Fibroblast of gingiva (primary cell): Measurements from ENCODE around the gene TRMO.

Source experiments
- DNase-seq: peaks from one replicate; pipeline ENCODE4 v3.0.0-alpha.2; 2011; ENCODE audit warnings: low read depth

The TRMO gene

DNA sequence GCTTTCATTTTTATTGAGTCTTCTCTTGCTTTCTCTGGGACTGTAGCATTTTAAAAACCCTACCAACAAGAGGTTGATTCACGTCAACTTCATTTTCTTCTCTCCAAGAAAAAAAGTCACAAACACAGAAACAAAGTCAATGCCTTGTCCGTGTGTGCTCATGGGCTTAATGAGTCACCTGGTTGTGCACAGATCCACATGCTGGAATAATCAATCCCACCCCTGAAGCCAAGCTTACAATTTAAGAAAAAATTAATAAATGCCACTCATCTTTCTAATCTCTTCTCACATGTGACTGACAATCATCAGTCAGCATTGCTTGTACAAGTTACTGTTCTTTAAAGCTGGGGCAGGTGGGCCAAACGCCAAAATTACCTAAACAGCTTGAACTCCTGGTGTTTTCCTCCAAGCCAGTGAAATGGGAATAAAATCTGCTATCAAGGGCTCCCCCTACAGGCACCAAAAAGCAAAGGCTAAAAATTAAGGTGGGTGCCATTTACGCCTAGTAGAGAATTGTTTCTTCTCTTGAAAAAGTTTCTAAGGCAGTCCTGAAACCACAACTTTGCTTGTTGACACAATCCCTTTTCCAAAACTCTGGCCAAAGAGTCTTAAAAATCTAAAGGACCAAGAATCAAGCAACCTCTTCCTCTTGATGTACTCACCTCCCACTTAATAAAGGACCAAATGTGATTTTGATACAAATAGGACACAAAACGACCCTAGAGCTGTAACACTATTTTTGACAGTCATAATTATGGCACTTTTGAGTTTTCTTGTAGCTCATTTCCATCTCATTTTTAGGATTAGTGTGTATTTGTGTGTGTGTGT lies 21.3 kb downstream of the TRMO start:
- DNase-seq: peak; percentile 23

GRCh38 chr9:97900103-97900737 lies 22.1 kb downstream of the TRMO start:
- peak; percentile 60 for DNase-seq

- DNase-seq: no peak
Observed at GRCh38 chr9:97895695-97896332, 26.5 kb downstream of the TRMO start.

- no peak for DNase-seq
Observed at GRCh38 chr9:97895211-97895610, 27.1 kb downstream of the TRMO start.

DNA sequence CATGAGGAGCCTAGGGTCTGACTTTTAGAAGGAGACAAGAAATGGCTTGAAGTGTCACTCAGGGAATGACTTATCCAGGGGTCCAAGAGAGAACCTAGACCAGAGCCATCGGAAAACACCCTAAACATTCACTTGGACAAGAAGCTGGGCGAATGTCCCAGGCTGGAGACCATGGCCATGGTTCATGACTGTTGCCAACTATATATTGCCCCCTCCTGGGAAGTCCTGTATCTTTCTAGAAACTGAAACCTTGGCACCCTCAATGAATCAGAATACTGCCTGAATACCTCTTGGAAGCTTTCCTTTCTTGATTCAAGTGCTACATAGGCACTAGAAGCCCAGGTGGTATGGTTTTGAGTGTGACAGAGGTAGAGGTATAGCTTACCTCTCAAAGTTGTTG lies 29.9 kb downstream of the TRMO start:
- DNase-seq: no peak

- DNase-seq: no peak
Observed at GRCh38 chr9:97891736-97892135, 30.6 kb downstream of the TRMO start.

- DNase-seq: no peak
Observed at GRCh38 chr9:97889941-97890887, 32.1 kb downstream of the TRMO start.

- no peak for DNase-seq
Observed at GRCh38 chr9:97880336-97880735, 42.0 kb downstream of the TRMO start.

DNA sequence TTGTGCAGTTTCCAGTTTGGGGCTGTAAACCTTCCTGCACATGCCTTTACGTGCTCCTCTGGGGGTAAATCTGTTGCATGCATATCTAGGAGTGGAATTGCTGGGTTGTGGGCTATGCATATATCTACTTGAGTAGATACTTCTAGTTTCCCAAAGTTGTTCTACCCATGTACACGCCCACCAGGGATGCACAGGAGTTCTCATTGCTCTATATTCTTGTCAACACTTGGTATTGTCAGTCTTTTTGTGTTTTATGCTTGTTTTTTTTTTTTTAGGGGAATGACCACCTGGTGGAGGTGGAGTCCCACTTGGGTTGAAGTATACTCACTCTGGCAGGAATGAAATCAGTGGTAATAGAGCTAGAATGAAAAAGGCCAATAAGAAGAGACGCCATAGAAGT lies 46.2 kb downstream of the TRMO start:
- no peak for DNase-seq

GRCh38 chr9:97875111-97875510 lies 47.2 kb downstream of the TRMO start:
- DNase-seq: no peak

GRCh38 chr9:97874624-97875023 lies 47.7 kb downstream of the TRMO start:
- no peak for DNase-seq

- no peak for DNase-seq
Observed at GRCh38 chr9:97873882-97874281, 48.4 kb downstream of the TRMO start.

GRCh38 chr9:97873425-97873824 lies 48.9 kb downstream of the TRMO start:
- no peak for DNase-seq

DNA sequence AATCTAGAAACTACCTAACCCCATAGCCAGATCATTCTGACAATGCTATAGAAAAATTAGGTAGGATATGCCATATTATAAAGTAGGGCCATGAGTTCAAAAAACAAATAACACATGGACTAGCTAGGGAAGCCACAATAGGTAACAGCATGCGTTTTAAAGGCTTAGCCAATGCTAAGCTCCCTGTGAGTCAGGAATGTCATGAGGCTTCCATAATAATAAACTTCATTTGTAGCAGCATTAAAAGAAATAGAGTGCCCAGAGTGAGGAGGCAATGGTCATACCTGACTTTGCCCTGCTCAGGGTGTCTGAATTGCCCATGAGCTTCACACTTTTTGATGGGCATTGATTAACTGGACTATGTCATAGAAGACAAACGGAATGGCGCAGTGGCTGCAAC lies 53.4 kb downstream of the TRMO start:
- no peak for DNase-seq

DNA sequence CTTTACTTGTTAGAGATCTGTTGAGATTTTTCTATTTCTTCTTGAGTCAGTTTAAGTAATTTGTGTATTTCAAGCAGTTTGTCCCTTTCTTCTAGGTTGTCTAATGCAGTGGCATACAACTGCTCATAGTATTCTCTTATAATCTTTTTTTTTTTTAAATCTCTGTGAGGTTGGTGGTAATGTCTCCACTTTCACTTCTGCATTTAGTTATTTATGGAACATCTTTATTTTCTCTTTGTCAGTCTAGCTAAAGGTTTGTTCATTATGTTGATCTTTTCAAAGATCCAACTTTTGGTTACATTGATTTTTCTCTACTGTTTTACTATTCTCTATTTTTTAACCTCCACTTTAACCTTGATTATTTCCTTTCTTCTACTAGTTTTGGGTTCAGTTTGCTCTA lies 55.5 kb downstream of the TRMO start:
- no peak for DNase-seq

DNA sequence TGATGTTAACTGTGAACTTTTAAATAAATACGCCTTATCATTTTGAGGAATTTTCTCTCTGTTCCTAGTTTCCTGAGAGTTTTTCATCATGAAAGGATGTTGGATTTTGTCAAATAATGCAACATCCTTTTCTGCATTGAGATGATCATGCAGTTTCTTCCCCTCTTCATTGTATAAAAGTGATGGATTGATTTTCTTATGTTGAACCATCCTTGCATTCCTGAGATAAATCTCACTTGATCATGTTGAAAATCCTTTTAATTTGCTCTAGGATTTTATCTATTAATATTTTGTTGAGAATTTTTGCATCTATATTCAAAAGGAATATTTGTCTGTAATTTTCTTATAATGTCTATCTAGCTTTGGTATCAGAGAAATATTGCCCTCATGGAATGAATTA lies 56.0 kb downstream of the TRMO start:
- DNase-seq: no peak

DNA sequence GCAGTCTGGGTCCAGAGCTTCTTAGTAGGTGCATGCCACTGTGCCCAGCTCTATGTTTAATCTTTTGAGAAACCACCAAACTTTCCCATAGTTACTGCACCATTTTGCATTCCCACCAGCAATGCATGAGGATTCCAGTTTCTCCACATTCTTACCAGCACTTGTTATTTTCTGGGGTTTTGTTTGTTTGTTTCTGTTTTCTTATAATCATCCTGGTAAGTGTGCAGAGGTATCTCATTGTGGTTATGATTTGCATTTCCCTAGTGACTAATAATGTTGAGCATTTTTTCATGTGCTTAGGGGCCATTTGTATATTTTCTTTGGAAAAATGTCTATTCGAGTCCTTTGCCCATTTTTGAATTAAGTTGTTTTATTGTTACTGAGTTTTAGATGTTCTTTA lies 57.9 kb downstream of the TRMO start:
- DNase-seq: no peak

GRCh38 chr9:97863314-97863713 lies 59.0 kb downstream of the TRMO start:
- DNase-seq: no peak

GRCh38 chr9:97861148-97861475 lies 61.2 kb downstream of the TRMO start:
- DNase-seq: no peak

DNA sequence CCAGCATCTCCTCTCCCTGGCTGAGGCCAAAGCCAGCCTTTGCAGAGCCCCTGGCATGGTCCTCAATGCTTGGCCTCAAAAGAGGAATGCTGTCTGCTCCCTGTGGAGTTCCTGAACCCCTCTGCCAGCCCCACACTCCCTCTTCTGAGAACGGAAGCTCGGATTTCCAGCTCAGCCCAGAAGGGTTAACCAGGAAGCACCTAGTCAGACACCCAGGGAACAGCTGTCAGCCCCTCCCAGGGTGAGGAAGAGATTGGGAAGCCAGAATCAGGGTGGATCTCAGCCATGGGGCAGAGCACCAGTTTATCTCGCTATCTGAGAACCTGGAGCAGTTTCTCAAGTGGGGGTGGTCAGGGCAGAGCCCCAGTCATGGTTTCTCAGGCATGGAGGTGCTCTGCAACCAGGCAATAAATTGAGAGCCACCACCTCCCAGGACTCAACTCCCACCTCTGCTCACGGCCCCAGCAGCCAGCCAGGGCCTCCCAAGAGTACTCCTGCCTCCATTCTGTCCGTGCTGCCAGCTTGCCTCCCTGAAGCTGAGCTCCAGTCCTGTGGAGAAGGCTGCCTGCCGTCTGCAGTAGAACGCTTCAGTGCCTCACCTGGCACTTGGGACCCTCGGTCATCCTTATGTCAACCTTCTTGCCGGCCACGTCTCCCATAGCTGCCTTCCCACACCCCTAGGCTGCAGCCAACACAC lies 61.7 kb downstream of the TRMO start:
- DNase-seq: no peak

DNA sequence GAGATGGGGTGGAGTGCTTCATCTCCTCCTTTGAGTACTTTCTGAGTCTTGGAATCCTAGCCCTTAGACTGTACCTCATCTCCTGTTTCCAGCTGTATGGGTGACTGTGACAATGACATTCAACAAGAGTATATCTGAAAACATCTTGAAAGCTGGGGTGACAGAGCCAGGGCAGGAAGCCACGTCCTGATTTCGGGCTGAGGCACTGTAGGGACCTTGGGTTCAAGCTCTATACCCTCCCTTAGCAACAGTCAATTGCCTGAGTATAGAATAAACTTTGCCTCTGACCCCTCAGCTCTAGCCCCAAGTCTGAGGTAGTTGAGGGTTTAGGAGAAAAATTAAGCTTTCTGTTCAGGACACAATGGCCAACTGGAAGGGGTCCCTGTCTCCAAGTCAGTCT lies 63.0 kb downstream of the TRMO start:
- no peak for DNase-seq

DNA sequence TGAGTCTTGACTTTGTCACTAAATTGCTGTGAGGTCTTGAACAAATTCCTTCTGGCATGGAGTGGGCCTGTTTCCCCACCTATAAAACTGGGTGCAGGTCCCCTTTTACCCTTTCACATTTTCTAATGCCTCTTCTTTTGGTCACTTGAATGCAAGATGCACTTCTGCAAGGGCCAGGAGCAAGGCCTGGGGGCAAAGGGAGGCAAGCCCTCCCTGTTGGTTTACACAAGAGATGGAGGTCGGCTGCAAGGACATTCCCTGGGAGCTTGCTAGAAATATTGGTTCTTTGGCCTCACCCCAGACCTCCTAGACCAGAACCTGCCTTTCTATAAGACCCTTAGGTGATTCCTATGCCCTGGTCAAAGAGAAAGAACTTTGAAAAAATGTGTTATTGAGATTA lies 63.5 kb downstream of the TRMO start:
- no peak for DNase-seq
